Heart left ventricle (tissue), 13 donors: Measurements from ENCODE around the gene RABL3.
"Not testable (repeated sequence)": the region's sequence is repeated elsewhere in the genome, so short reads cannot be mapped to it uniquely, and the experiment has no call there.

Experiments
- POLR2A ChIP-seq, 2 donors: fragments of 450-650 bp; IDR thresholded peaks; one replicate each; pipeline ENCODE4 v1.6.1; 2017; ENCODE audit warnings: antibody characterized with exemption in 2 of 2, mild to moderate bottlenecking in 2 of 2, moderate library complexity in 2 of 2
- TF ChIP-seq, protein P1 (sequence below), 12 donors: fragments of 200-600 bp; sonication (generic) in 4 of 12; IDR thresholded peaks; one replicate each; pipeline versions ENCODE4 v1.5.0 to v1.8.0; 2018 to 2022; ENCODE audit warnings: antibody characterized with exemption in 12 of 12, mild to moderate bottlenecking in 5 of 12
- donor health status: ischemic (EF 13 %, LVEDD 7.1; RV severe dilation, severe dysfunction).
- donor health status: DM: no; HTN: yes; CAD: no.
- donor health status: DM: no; HTN: no; CAD: no.
- donor health status: ischemic (EF 25% LVEDD 6.9; RV normal size, moderate dysfunction).
- donor health status: ischemic (EF 25% LVEDD 5.7; RV mildly dilated, moderate dysfunction).
- donor health status: ischemic (EF 35%, LVEDD 5.7; RV mildly dilated, moderate dysfunction).
- donor health status: nonischemic (EF 11% LVEDD 7.7; RV severe dilation, severe dysfunction).
- donor health status: DM: yes; HTN: yes; CAD: no.
- donor health status: PGD.
- donor health status: ischemic (EF 29% LVEDD 5.4; RV normal size, mild dysfunction).
- donor health status: nonischemic (EF 23%, LVEDD 6.1; RV moderate dilation, normal function).

DNA sequence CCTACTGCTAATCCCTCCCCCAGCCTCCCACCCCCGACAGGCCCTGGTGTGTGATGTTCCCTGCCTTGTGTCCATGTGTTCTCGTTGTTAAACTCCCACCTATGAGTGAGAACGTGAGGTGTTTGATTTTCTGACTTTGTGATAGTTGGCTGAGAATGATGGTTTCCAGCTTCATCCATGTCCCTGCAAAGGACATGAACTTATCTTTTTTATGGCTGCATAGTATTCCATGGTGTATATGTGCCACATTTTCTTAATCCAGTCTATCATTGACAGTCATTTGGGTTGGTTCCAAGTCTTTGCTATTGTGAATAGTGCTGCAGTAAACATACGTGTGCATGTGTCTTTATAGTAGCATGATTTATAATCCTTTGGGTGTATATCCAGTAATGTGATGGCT, 16.2 kb upstream of the RABL3 start:
- TF ChIP-seq, protein P1, sequence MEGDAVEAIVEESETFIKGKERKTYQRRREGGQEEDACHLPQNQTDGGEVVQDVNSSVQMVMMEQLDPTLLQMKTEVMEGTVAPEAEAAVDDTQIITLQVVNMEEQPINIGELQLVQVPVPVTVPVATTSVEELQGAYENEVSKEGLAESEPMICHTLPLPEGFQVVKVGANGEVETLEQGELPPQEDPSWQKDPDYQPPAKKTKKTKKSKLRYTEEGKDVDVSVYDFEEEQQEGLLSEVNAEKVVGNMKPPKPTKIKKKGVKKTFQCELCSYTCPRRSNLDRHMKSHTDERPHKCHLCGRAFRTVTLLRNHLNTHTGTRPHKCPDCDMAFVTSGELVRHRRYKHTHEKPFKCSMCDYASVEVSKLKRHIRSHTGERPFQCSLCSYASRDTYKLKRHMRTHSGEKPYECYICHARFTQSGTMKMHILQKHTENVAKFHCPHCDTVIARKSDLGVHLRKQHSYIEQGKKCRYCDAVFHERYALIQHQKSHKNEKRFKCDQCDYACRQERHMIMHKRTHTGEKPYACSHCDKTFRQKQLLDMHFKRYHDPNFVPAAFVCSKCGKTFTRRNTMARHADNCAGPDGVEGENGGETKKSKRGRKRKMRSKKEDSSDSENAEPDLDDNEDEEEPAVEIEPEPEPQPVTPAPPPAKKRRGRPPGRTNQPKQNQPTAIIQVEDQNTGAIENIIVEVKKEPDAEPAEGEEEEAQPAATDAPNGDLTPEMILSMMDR (IDR thresholded peaks at IDR 0.05), result not testable (repeated sequence)
- TF ChIP-seq POLR2A (IDR thresholded peaks at IDR 0.05), result not testable (repeated sequence)
